Measurements from ENCODE around the gene GPC6.
"Not testable (repeated sequence)": the region's sequence is repeated elsewhere in the genome, so short reads cannot be mapped to it uniquely, and the experiment has no call there.

GPC6 gene

GRCh38 chr13:93226623-93227279 lies at the start of gene GPC6:
GPC6 (plus strand) TSS chr13:93226807.
- TF ChIP-seq ZNF274 (IDR thresholded peaks at IDR 0.05; ENCODE audit: low read depth, low read length), result no peak
- H3K4me3 ChIP-seq (ENCODE audit: low read length), result no peak within 1 kb of the TSS

GRCh38 chr13:93180356-93180969 lies 46.1 kb upstream of the GPC6 start:
- TF ChIP-seq ZNF274 (IDR thresholded peaks at IDR 0.05; ENCODE audit: low read depth, low read length), result no peak
- H3K4me3 ChIP-seq (ENCODE audit: low read length), result no peak overlapping the region

- H3K4me3 ChIP-seq (ENCODE audit: low read length), result no peak overlapping the region
- TF ChIP-seq ZNF274 (IDR thresholded peaks at IDR 0.05; ENCODE audit: low read depth, low read length), result no peak
Measured at GRCh38 chr13:93182406-93182805, 44.2 kb upstream of the GPC6 start.

GRCh38 chr13:93183302-93183701 lies 43.3 kb upstream of the GPC6 start:
- no peak for TF ChIP-seq ZNF274 (IDR thresholded peaks at IDR 0.05; ENCODE audit: low read depth, low read length)
- H3K4me3 ChIP-seq (ENCODE audit: low read length), result no peak overlapping the region

- H3K4me3 ChIP-seq (ENCODE audit: low read length), result no peak overlapping the region
- no peak for TF ChIP-seq ZNF274 (IDR thresholded peaks at IDR 0.05; ENCODE audit: low read depth, low read length)
Measured at GRCh38 chr13:93190006-93190405, 36.6 kb upstream of the GPC6 start.

GRCh38 chr13:93193682-93194081 lies 32.9 kb upstream of the GPC6 start:
- no peak for TF ChIP-seq ZNF274 (IDR thresholded peaks at IDR 0.05; ENCODE audit: low read depth, low read length)

GRCh38 chr13:93199856-93200255 lies 26.8 kb upstream of the GPC6 start:
- no peak overlapping the region for H3K4me3 ChIP-seq (ENCODE audit: low read length)
- no peak for TF ChIP-seq ZNF274 (IDR thresholded peaks at IDR 0.05; ENCODE audit: low read depth, low read length)

More at GRCh38 chr13:93193682-93194081, 32.9 kb upstream of the GPC6 start:
- no peak overlapping the region for H3K4me3 ChIP-seq (ENCODE audit: low read length)

GRCh38 chr13:93200626-93201025 lies 26.0 kb upstream of the GPC6 start:
- H3K4me3 ChIP-seq (ENCODE audit: low read length), result no peak overlapping the region
- TF ChIP-seq ZNF274 (IDR thresholded peaks at IDR 0.05; ENCODE audit: low read depth, low read length), result no peak

- no peak overlapping the region for H3K4me3 ChIP-seq (ENCODE audit: low read length)
Measured at GRCh38 chr13:93201992-93202558, 24.5 kb upstream of the GPC6 start.

GRCh38 chr13:93206778-93207392 lies 19.7 kb upstream of the GPC6 start:
- H3K4me3 ChIP-seq (ENCODE audit: low read length), result not testable (repeated sequence)

More at GRCh38 chr13:93201992-93202558, 24.5 kb upstream of the GPC6 start:
- no peak for TF ChIP-seq ZNF274 (IDR thresholded peaks at IDR 0.05; ENCODE audit: low read depth, low read length)

GRCh38 chr13:93216122-93216521 lies 10.5 kb upstream of the GPC6 start:
- no peak overlapping the region for H3K4me3 ChIP-seq (ENCODE audit: low read length)

GRCh38 chr13:93217721-93218261 lies 8.8 kb upstream of the GPC6 start:
- TF ChIP-seq ZNF274 (IDR thresholded peaks at IDR 0.05; ENCODE audit: low read depth, low read length), result no peak
- H3K4me3 ChIP-seq (ENCODE audit: low read length), result no peak overlapping the region

More at GRCh38 chr13:93216122-93216521, 10.5 kb upstream of the GPC6 start:
- no peak for TF ChIP-seq ZNF274 (IDR thresholded peaks at IDR 0.05; ENCODE audit: low read depth, low read length)

- H3K4me3 ChIP-seq (ENCODE audit: low read length), result no peak overlapping the region
- no peak for TF ChIP-seq ZNF274 (IDR thresholded peaks at IDR 0.05; ENCODE audit: low read depth, low read length)
Measured at GRCh38 chr13:93218583-93218982, 8.0 kb upstream of the GPC6 start.

GRCh38 chr13:93220073-93220472 lies 6.5 kb upstream of the GPC6 start:
- no peak for TF ChIP-seq ZNF274 (IDR thresholded peaks at IDR 0.05; ENCODE audit: low read depth, low read length)
- no peak overlapping the region for H3K4me3 ChIP-seq (ENCODE audit: low read length)

- no peak overlapping the region for H3K4me3 ChIP-seq (ENCODE audit: low read length)
- no peak for TF ChIP-seq ZNF274 (IDR thresholded peaks at IDR 0.05; ENCODE audit: low read depth, low read length)
Measured at GRCh38 chr13:93222976-93223375, 3.6 kb upstream of the GPC6 start.

Measured in GM08714 (cell line).